Memory B cell (primary cell): ENCODE results near the gene DNAJC3.

Experiments used
- ATAC-seq: fragments of 150-1000 bp; cut with Tn5 transposase; 2 replicates; pipeline ENCODE4 v1.10.0; 2021; ENCODE audit warnings: low read depth, mild to moderate bottlenecking, moderate library complexity
- DNase-seq, 2 donors: peaks; one replicate each; pipeline ENCODE4 v3.0.0; 2022; ENCODE audit warnings: low spot score in 2 of 2
- H3K27ac Mint-ChIP-seq: one replicate; pipeline ENCODE4 v1.8.0; 2022; ENCODE audit warnings: mild to moderate bottlenecking, moderate library complexity, mixed read lengths
- H3K27me3 Mint-ChIP-seq: one replicate; pipeline ENCODE4 v1.8.0; 2022; ENCODE audit warnings: mixed read lengths
- H3K36me3 Mint-ChIP-seq: one replicate; pipeline ENCODE4 v1.8.0; 2022; ENCODE audit warnings: mild to moderate bottlenecking, mixed read lengths
- H3K4me1 Mint-ChIP-seq: one replicate; pipeline ENCODE4 v1.8.0; 2022; ENCODE audit warnings: mixed read lengths
- H3K4me3 Mint-ChIP-seq: one replicate; pipeline ENCODE4 v1.8.0; 2022; ENCODE audit warnings: mild to moderate bottlenecking, moderate library complexity, mixed read lengths
- H3K9me3 Mint-ChIP-seq: one replicate; pipeline ENCODE4 v1.8.0; 2022; ENCODE audit warnings: mixed read lengths

DNAJC3 gene

GRCh38 chr13:95676762-95677563 lies at the start of gene DNAJC3:
TSS of gene DNAJC3 (plus strand) at chr13:95677139. CDS start at chr13:95677256, 117 bp downstream.
- Mint-ChIP-seq H3K27ac (peak within 1 kb of the TSS; percentile 81), H3K4me3 (peak within 1 kb of the TSS; percentile 88), H3K4me1 (peaks cover 29% of the 10 kb centered on the region), H3K9me3 (peaks cover 3% of the 10 kb centered on the region), H3K36me3 (peaks cover 5% of the 10 kb centered on the region), H3K27me3 (no peaks in the 10 kb centered on the region)
- ATAC-seq (peak; percentile 93), DNase-seq (peak; percentile 95 to 98)

- DNase-seq: no peak
- no peaks in the 10 kb centered on the region for H3K4me1 Mint-ChIP-seq
- H3K27me3 Mint-ChIP-seq: peaks cover 9% of the 10 kb centered on the region
- H3K9me3 Mint-ChIP-seq: no peaks in the 10 kb centered on the region
- H3K4me3 Mint-ChIP-seq: no peak overlapping the region
- ATAC-seq: no peak
- no peak overlapping the region for H3K27ac Mint-ChIP-seq
- H3K36me3 Mint-ChIP-seq: no peaks in the 10 kb centered on the region
Observed at GRCh38 chr13:95627590-95627989, 49.3 kb upstream of the DNAJC3 start.

GRCh38 chr13:95628488-95628887 lies 48.5 kb upstream of the DNAJC3 start:
- H3K27me3 Mint-ChIP-seq: peaks cover 11% of the 10 kb centered on the region
- H3K4me3 Mint-ChIP-seq: no peak overlapping the region
- no peaks in the 10 kb centered on the region for H3K4me1 Mint-ChIP-seq
- H3K27ac Mint-ChIP-seq: no peak overlapping the region
- DNase-seq (no peak), ATAC-seq (no peak)
- no peaks in the 10 kb centered on the region for H3K9me3 Mint-ChIP-seq
- H3K36me3 Mint-ChIP-seq: no peaks in the 10 kb centered on the region

GRCh38 chr13:95629071-95629470 lies 47.9 kb upstream of the DNAJC3 start:
- Mint-ChIP-seq H3K9me3 (no peaks in the 10 kb centered on the region), H3K27ac (no peak overlapping the region), H3K4me3 (no peak overlapping the region), H3K36me3 (no peaks in the 10 kb centered on the region), H3K27me3 (peaks cover 13% of the 10 kb centered on the region), H3K4me1 (no peaks in the 10 kb centered on the region)
- DNase-seq: no peak
- ATAC-seq: no peak

GRCh38 chr13:95630593-95630992 lies 46.3 kb upstream of the DNAJC3 start:
- H3K9me3 Mint-ChIP-seq: no peaks in the 10 kb centered on the region
- ATAC-seq (no peak), DNase-seq (no peak)
- no peaks in the 10 kb centered on the region for H3K4me1 Mint-ChIP-seq
- H3K27me3 Mint-ChIP-seq: peaks cover 16% of the 10 kb centered on the region
- H3K36me3 Mint-ChIP-seq: no peaks in the 10 kb centered on the region
- H3K4me3 Mint-ChIP-seq: no peak overlapping the region
- no peak overlapping the region for H3K27ac Mint-ChIP-seq

GRCh38 chr13:95636853-95637252 lies 40.1 kb upstream of the DNAJC3 start:
- Mint-ChIP-seq H3K4me3 (no peak overlapping the region), H3K36me3 (no peaks in the 10 kb centered on the region), H3K27me3 (peaks cover 21% of the 10 kb centered on the region), H3K9me3 (no peaks in the 10 kb centered on the region), H3K27ac (peak overlapping the region; percentile 22), H3K4me1 (no peaks in the 10 kb centered on the region)
- no peak for DNase-seq
- no peak for ATAC-seq

- Mint-ChIP-seq H3K9me3 (no peaks in the 10 kb centered on the region), H3K4me3 (no peak overlapping the region), H3K36me3 (no peaks in the 10 kb centered on the region), H3K27me3 (peaks cover 14% of the 10 kb centered on the region), H3K27ac (no peak overlapping the region), H3K4me1 (no peaks in the 10 kb centered on the region)
- no peak for ATAC-seq
- DNase-seq: no peak
Observed at GRCh38 chr13:95641291-95642027, 35.5 kb upstream of the DNAJC3 start.

- peaks cover 14% of the 10 kb centered on the region for H3K27me3 Mint-ChIP-seq
- no peak overlapping the region for H3K4me3 Mint-ChIP-seq
- H3K36me3 Mint-ChIP-seq: no peaks in the 10 kb centered on the region
- H3K27ac Mint-ChIP-seq: no peak overlapping the region
- ATAC-seq: no peak
- H3K4me1 Mint-ChIP-seq: no peaks in the 10 kb centered on the region
- no peak for DNase-seq
- H3K9me3 Mint-ChIP-seq: no peaks in the 10 kb centered on the region
Observed at GRCh38 chr13:95642028-95642621, 34.8 kb upstream of the DNAJC3 start.

GRCh38 chr13:95642999-95643398 lies 33.9 kb upstream of the DNAJC3 start:
- Mint-ChIP-seq H3K4me3 (no peak overlapping the region), H3K27me3 (peaks cover 14% of the 10 kb centered on the region), H3K36me3 (no peaks in the 10 kb centered on the region), H3K27ac (no peak overlapping the region), H3K4me1 (no peaks in the 10 kb centered on the region), H3K9me3 (no peaks in the 10 kb centered on the region)
- DNase-seq (no peak), ATAC-seq (no peak)

- Mint-ChIP-seq H3K4me3 (peak overlapping the region; percentile 54), H3K9me3 (no peaks in the 10 kb centered on the region), H3K27me3 (peaks cover 14% of the 10 kb centered on the region), H3K4me1 (no peaks in the 10 kb centered on the region), H3K36me3 (no peaks in the 10 kb centered on the region), H3K27ac (no peak overlapping the region)
- DNase-seq: no peak
- no peak for ATAC-seq
Observed at GRCh38 chr13:95643571-95643935, 33.4 kb upstream of the DNAJC3 start.

- Mint-ChIP-seq H3K4me3 (no peak overlapping the region), H3K27ac (no peak overlapping the region)
- no peak for ATAC-seq
Observed at GRCh38 chr13:95643936-95644598, 32.9 kb upstream of the DNAJC3 start.

GRCh38 chr13:95644601-95645052 lies 32.3 kb upstream of the DNAJC3 start, which contains the start of gene DZIP1:
TSS of gene DZIP1 (minus strand) at chr13:95644706. CDS start at chr13:95642029, 2,677 bp downstream.
- no peak within 1 kb of the TSS for H3K27ac Mint-ChIP-seq

More at GRCh38 chr13:95643936-95644598, 32.9 kb upstream of the DNAJC3 start:
- Mint-ChIP-seq H3K4me1 (no peaks in the 10 kb centered on the region), H3K27me3 (peaks cover 14% of the 10 kb centered on the region), H3K36me3 (no peaks in the 10 kb centered on the region), H3K9me3 (no peaks in the 10 kb centered on the region)
- DNase-seq: no peak

GRCh38 chr13:95647321-95647720 lies 29.6 kb upstream of the DNAJC3 start:
- no peak overlapping the region for H3K27ac Mint-ChIP-seq
- no peaks in the 10 kb centered on the region for H3K9me3 Mint-ChIP-seq
- H3K4me3 Mint-ChIP-seq: no peak overlapping the region
- H3K4me1 Mint-ChIP-seq: no peaks in the 10 kb centered on the region
- peaks cover 6% of the 10 kb centered on the region for H3K27me3 Mint-ChIP-seq
- H3K36me3 Mint-ChIP-seq: no peaks in the 10 kb centered on the region
- DNase-seq: no peak
- ATAC-seq: no peak

More at GRCh38 chr13:95644601-95645052, 32.3 kb upstream of the DNAJC3 start, which contains the start of gene DZIP1:
- Mint-ChIP-seq H3K4me1 (no peaks in the 10 kb centered on the region), H3K27me3 (peaks cover 14% of the 10 kb centered on the region), H3K9me3 (no peaks in the 10 kb centered on the region), H3K4me3 (peak within 1 kb of the TSS; percentile 60), H3K36me3 (no peaks in the 10 kb centered on the region)
- DNase-seq (no peak), ATAC-seq (no peak)
